SU-DHL-6 (cell line): ENCODE data around the gene SLC45A1.

Experiments
- CTCF ChIP-seq: fragments of 200-600 bp; sonication (generic); IDR thresholded peaks from one replicate; pipeline ENCODE4 v1.5.1; 2017; ENCODE audit warnings: antibody characterized with exemption, mild to moderate bottlenecking, low read length, moderate library complexity; ENCODE audit not compliant: insufficient read depth, poor library complexity, severe bottlenecking
- EZH2phosphoT487 ChIP-seq: fragments of 200-600 bp; sonication (generic), shearing (Covaris generic); conservative IDR thresholded peaks from 2 replicates; pipeline ENCODE4 v1.6.1; 2018; ENCODE audit warnings: mild to moderate bottlenecking, antibody characterized with exemption, low read length, moderate library complexity, mixed read lengths

GRCh38 chr1:8359617-8360481 is 41.9 kb downstream of the SLC45A1 start:
- TF ChIP-seq CTCF: no peak
- no peak for TF ChIP-seq EZH2phosphoT487
